ENCODE results near the gene DNAH2. TPM values are rescaled to one million over a fixed set of nuclear protein-coding genes. Genes with fewer than 3 reads are reported as not detected.

Gene DNAH2
- total and polyA plus RNA-seq, 2 of the 8 experiments (the other 6 are each of a cell fraction or from before 2014, with no cell fraction given), result 0.13 to 0.18 TPM

DNA sequence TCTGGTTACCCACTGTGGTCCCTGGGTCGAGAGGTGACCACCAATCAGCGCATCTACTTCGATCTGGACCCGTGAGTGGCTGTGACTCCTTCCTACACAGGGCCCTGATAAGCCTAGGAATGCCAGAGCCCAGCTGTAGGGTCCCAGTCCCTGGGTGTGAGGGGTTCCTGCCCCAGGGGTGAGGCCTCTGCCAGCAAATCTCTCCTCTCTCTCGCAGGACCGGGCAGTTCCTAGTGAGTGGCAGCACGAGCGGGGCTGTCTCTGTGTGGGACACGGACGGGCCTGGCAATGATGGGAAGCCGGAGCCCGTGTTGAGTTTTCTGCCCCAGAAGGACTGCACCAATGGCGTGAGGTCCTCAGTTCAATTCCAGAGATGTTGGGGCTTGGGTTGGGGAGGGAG lies 14.8 kb upstream of the DNAH2 start (continued):
- TF ChIP-seq TBP (IDR thresholded peaks at IDR 0.05; ENCODE audit: low read depth, low read length) (no peak), CBX5 (IDR thresholded peaks at IDR 0.05; ENCODE audit: low read depth, low read length) (no peak), BACH1 (IDR thresholded peaks at IDR 0.05; ENCODE audit: low read length) (no peak), TAF1 (IDR thresholded peaks at IDR 0.05; ENCODE audit: low read depth, low read length) (no peak), RXRA (IDR thresholded peaks at IDR 0.05; ENCODE audit: insufficient read depth, low read depth, low read length) (no peak)
